HG03095 (cell line): ENCODE results near the gene NUDT16L1.

Experiments
- ATAC-seq: cut with Tn5 transposase; IDR thresholded peaks from one replicate; pipeline ENCODE4 v1.9.1; 2021; ENCODE audit warnings: moderate library complexity; ENCODE audit not compliant: unreplicated experiment

The NUDT16L1 gene

DNA sequence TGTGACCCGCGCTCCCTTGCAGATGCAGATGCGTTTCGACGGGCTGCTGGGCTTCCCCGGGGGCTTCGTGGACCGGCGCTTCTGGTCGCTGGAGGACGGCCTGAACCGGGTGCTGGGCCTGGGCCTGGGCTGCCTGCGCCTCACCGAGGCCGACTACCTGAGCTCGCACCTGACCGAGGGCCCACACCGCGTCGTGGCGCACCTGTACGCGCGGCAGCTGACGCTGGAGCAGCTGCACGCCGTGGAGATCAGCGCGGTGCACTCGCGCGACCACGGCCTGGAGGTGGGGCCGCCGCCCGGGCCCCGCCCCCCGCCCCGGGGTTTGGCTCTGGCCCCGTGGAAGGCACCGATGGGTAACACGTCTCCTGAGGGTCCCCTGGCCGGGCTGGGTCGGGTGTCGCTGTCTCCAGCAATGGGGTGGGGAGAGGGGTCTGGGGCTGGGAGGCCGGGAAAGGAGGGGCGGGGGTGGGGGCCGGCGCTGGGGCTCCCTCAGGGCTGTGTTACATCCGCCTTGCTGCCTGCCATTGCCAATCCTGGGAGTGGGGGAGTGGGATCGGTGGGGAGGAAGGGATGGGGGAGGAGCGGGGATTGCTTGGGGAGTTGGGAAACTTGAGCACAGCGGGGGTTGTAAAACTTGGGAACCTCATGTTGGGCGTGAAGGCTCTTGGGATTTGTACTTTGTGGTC is 737 bp downstream of the NUDT16L1 start:
- ATAC-seq, result no peak

GRCh38 chr16:4694642-4695451 is 1.5 kb downstream of the NUDT16L1 start:
- ATAC-seq, result no peak

GRCh38 chr16:4695473-4696171 is 2.3 kb downstream of the NUDT16L1 start:
- no peak for ATAC-seq

GRCh38 chr16:4696172-4696904 is 3.0 kb downstream of the NUDT16L1 start:
- no peak for ATAC-seq

DNA sequence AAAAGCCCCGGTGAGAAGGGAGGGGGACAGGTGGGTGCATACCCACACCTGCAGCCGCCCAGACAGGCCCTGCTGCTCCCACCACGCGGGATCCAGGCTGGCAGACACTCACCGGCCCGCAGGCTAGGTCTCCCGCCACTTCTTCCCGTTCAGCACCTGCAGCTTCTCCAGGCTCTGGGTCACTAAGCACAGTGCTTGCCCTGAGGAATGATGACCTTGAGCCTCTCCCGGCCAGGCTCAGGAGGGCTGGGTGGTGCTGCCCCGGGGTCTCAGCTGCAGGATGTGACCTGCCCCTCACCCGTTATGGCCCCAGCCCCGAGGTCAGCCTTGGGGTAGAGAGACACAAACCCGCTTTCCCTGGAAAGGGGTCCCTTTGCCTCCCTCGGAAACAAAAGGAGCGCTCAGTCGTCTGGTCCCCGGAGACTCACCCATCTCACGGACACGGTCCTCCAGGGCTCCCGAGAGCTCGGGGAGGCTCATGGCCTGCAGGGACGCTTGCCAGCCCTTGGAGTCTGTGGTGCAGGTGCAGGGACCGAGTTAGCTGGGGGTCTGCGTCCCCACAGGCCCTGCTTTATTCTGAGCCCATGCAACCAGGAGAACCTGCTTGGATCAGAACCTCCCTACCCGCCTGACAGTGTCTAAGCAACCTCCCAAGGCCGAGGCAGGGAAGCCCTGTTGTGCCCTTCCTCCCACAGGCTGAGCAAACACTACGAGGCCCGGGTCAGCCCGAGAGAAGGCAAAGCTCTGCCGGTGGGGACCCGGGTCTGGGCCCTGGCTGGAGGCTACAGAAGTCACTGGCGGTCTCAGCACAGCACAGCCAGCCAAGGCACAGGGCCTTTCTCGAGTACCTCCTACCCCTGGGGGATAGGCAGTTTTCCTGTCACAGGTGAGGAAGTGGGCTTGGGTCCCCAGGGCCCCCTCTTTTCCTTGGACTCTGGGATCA is 3.8 kb downstream of the NUDT16L1 start:
- ATAC-seq, result no peak

DNA sequence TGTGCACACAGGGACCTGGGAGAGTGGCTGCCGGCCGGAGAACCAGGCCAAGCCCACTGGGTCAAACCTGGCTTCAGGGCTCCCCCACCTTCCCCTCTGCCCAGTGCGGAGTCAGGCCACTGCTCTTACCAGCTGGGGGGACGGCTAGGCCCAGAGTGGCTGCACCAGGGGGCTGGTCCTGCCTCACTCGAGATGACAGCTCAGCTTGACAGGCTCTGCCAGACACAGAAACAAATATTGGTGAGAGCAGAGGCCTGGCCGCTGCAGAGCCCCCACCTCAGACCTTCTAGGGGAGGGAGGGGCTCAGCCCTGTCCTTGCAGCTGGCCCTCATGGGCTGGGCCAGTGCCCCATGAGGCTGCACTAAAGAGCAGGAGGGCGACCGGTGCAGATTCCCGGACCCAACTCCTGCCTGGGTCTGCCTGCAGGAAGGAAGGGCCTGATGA is 4.5 kb downstream of the NUDT16L1 start:
- no peak for ATAC-seq

DNA sequence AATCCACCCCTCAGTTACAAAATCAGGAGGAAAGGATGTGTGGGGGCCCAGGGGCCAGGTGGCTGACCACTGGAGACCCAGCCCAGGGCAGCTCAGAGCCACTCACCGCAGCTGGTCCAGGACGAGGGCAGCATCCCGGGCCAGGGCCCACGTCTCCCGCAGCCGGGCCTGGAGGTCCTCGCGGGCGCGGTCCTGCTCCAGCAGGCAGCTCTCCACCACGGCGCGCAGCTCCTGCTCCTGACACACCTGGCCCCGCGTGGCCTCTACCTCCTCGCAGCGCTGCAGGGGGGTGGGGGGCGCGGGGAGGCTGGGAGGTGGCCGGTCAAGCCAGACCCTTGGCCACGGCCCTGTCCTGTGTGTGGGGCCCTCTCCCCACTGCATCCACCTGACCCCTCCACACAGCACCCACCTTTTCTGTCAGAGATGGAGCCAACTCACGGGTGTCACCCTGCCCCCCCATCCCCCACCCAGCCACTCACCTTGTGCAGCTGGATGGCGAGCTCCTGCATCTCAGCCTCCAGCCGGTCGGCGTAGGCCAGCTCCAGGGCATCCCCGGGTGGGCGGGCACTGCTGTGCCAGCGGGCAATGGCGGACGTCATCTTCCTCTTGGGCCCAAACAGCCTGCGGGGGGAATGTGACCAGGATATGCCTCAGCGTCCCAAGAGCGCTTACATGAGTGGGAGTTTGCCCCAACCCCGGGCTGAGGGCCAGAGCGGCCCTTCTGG is 5.1 kb downstream of the NUDT16L1 start:
- no peak for ATAC-seq

DNA sequence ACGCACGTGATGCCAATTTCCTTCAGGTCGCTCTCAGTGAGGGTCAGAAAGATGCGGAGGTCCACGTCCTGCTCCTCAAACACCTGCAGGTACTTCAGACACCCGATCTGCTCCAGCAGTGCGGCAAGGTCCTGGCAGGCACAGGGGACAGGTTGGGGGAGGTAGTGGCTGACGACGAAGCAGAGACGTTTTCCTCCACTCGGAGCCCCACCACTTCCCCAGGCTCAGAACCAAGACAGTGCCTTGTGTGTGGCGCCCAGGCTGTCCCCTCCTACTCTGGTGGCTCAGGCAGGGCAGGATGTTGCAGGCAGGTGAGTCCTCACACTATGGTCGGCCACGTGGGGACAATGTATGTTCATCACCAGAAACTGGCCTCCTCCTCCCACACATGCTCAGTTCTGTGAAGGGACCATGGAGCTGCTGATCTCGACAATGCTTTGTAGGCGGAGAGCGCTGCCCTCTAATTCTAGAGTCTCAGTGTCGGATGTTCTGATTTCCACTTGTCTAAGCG is 5.7 kb downstream of the NUDT16L1 start:
- no peak for ATAC-seq

DNA sequence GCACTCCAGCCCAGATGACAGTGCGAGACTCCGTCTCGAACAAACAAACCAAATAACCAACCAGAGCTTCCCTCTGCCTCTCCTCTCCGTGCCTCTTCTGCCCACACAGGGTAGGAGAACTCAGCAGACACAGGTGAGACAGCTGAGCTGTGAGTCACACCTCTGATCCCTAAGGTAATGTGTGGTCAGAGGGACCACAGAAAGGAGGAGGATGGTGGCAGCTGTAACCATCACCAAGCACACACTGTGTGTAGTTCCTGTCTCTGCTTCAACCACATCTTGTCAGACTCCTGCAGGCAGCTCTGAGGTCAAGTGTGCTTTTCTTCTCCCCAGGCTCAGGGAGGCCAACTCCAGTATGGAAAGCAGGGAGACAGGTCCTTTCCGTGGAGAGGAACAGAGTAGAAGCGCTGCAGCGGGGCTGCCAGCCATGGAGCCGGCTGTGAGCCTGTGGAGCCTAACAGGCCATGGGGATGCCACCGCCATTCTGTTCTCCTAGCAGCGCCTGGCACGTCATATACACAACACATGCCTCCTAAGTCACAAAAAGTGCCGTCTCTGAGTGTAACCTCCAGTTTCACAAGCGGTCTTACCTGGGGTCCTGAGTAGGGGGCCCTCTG is 7.1 kb downstream of the NUDT16L1 start:
- no peak for ATAC-seq

DNA sequence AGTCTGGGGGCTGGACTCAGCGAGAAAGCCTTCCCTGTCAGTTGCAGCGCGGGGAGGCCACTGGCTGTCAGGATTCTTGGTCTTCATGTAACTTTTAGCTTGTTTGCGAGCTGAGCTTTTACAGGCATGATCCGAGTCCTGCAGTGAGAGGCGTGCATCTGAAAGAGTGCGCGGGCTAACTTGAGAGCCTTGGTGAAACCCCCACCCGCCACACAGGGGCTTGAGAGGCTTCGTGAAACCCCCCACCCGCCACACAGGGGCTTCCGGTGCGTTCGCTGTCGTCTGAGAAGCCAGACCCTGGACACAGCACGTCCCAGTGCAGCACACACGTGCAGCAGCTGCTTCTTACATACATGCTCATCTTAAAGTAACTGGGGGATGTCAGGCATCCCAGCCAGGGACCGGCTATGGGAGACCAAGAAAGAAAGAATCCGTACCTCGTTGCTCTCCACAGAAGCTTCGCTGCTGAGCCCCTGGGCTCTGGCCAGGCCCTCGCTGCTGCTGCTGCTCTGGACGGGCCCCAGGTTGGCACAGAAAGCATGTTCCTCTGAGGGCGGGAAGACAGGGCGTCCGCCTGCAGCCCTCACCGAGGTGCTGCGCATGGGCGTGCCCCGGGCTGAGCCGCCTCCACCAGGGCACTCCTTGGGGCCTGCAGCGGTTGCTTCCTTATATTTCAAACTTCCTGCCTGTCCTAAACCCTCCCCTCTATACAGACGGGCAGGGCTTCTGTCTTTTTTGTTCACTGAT is 7.8 kb downstream of the NUDT16L1 start:
- ATAC-seq, result no peak

GRCh38 chr16:4701791-4702465 is 8.6 kb downstream of the NUDT16L1 start:
- no peak for ATAC-seq

DNA sequence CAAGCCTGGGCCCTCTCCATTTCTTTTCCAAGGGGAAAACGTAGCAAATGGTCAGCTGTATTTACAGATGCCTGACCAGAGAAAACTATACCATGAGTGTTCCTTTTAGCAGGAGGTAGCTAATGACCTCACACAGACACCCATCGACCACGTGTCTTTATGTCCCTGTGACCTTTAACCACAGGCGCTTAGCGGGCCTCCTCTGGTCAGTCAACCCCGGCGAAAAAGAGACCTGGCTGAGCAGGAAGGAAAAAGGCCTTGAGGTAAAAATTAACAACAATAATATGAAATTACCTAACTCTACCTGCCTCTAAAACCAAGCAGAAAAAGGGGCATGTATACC is 9.1 kb downstream of the NUDT16L1 start:
- no peak for ATAC-seq

DNA sequence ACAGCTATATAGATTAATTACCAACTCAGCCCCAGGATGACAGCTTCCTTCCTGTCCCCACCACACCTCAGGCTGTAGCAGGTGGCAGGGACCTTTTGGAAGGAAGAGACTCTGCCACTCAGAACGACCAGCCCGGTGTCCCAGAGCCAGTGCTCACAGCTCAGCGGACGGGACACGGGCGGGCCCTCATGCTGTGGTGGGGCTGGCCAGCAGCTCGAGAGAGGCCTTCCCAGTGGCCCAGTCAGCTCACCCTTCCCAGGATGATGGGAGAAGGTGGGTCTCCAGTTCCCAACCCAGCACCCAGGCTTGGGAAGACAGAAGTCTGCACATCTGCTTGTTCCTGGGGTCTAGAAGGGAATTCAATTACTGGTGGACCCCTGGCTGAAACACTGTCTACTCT is 10.5 kb downstream of the NUDT16L1 start:
- ATAC-seq, result no peak

DNA sequence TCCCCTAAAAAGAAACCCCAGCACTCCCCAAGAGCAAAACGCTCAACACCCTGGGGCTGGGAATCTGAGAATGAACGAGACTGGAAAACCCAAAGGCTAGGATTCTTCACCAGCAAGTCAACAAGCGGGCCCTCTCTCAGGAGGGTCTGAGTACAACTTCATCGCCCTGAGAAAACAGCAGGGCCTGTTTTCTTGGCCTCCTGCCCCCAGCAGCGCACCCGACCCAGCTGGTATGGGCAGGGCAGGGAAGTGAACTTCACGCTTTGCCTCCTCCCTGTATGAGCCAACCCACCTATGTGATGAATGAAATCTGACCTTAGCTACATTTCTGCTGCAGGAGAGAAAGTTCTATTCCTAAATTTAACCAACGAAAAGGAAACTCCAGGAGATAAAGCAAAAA is 11.1 kb downstream of the NUDT16L1 start:
- no peak for ATAC-seq

- no peak for ATAC-seq
Observed at GRCh38 chr16:4704913-4705312, 11.6 kb downstream of the NUDT16L1 start.

- no peak for ATAC-seq
Observed at GRCh38 chr16:4706871-4707270, 13.5 kb downstream of the NUDT16L1 start.

GRCh38 chr16:4709481-4709880 is 16.1 kb downstream of the NUDT16L1 start:
- ATAC-seq, result no peak
